ENCODE data around the gene VRK2.

GRCh38 chr2:58203018-58203417 lies 156.4 kb downstream of the VRK2 start:
- TF ChIP-seq, protein P1, sequence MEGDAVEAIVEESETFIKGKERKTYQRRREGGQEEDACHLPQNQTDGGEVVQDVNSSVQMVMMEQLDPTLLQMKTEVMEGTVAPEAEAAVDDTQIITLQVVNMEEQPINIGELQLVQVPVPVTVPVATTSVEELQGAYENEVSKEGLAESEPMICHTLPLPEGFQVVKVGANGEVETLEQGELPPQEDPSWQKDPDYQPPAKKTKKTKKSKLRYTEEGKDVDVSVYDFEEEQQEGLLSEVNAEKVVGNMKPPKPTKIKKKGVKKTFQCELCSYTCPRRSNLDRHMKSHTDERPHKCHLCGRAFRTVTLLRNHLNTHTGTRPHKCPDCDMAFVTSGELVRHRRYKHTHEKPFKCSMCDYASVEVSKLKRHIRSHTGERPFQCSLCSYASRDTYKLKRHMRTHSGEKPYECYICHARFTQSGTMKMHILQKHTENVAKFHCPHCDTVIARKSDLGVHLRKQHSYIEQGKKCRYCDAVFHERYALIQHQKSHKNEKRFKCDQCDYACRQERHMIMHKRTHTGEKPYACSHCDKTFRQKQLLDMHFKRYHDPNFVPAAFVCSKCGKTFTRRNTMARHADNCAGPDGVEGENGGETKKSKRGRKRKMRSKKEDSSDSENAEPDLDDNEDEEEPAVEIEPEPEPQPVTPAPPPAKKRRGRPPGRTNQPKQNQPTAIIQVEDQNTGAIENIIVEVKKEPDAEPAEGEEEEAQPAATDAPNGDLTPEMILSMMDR (IDR thresholded peaks at IDR 0.05): no peak
- no peak for TF ChIP-seq POLR2AphosphoS5 (IDR thresholded peaks at IDR 0.05)
